Measurements from ENCODE around the gene B9D1. TPM values are rescaled to one million over a fixed set of nuclear protein-coding genes. Genes with fewer than 3 reads are reported as not detected.

B9D1 gene
- total RNA-seq, 2 experiments from 2014 or later, result 7.2 to 7.6 TPM

- no peak for DNase-seq
- ChIA-PET POLR2A (interaction anchor here (0.8 to 2.1 kb wide), 4 partner anchors 8 to 39 kb away, joined by 3 to 14 read pairs (median 6); partner anchors contain the start of genes B9D1 and MFAP4), CTCF (interaction anchor here (0.7 to 2.6 kb wide), 10 partner anchors 15 to 388 kb away, joined by 3 to 82 read pairs (median 4); partner anchors contain the start of gene B9D1)
- Mint-ChIP-seq H3K4me3 (peak within 1 kb of the TSS; percentile 97), H3K27me3 (no peaks in the 10 kb centered on the region), H3K27ac (peak within 1 kb of the TSS; percentile 99), H3K36me3 (peaks cover 18% of the 10 kb centered on the region), H3K9me3 (no peaks in the 10 kb centered on the region), H3K4me1 (ENCODE audit: low read depth) (peaks cover 16% of the 10 kb centered on the region)
- intact Hi-C loops (cut with micrococcal nuclease), result loop anchor here (1.0 to 5.0 kb wide), 3 partner anchors 16 to 269 kb away; partner anchors contain the start of genes ALDH3A2 and B9D1
These were observed 16.2 kb upstream of the B9D1 start, which contains the start of gene MAPK7 for GRCh38 chr17:19378416-19379360. Gene MAPK7 (plus strand): TSS chr17:19378498. CDS start chr17:19378901, 403 bp downstream.

DNA sequence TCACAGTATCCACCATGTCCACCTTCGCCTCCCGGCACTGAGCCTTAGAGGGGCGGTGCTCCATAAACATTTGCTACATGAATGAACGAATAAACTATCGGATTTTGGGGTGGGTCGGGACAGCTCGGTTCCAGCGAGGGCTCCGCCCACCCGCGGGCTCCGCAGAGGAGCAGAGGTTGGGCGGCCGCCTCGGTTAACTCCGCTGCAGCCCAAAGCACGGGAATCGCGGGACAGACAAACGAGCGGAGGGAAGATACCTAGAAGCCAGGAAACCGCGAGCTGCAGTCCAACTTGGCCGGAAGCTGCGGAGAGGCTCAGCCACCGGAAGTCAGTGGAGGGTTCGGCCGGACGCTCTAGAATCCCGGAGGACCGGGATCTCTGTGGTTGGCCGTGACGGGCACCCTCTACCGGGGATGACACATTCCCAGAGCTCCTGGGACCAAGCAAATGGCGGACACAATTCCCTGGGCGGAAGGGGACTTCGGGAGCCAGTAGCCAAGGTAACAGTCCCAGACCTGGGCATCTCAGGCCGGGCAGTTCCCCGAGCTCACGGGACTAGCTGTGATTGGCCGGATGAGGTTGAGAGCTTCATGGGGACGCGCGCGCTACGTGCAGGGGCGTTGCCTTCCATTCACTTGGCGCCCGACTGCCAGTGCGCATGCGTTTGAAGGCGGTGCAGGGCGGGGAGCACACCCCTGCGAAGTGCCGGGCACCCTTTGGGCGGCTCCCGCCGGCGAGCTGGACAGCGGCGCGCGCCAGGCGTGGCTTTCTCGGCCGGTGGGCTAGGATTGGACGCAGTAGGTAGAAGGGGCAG, 15.3 kb upstream of the B9D1 start:
- Mint-ChIP-seq H3K27me3 (no peaks in the 10 kb centered on the region), H3K9me3 (no peaks in the 10 kb centered on the region), H3K27ac (peak overlapping the region; percentile 99), H3K4me1 (ENCODE audit: low read depth) (peaks cover 16% of the 10 kb centered on the region), H3K36me3 (peaks cover 17% of the 10 kb centered on the region), H3K4me3 (peak overlapping the region; percentile 97)
- CTCF ChIA-PET, result interaction anchor here (0.6 to 2.6 kb wide), 13 partner anchors 14 to 389 kb away, joined by 3 to 82 read pairs (median 3); partner anchors contain the start of gene B9D1
- intact Hi-C loops (cut with micrococcal nuclease), result loop anchor here (1.0 to 5.0 kb wide), 3 partner anchors 16 to 269 kb away; partner anchors contain the start of genes ALDH3A2 and B9D1
- POLR2A ChIA-PET, result interaction anchor here (0.7 to 2.1 kb wide), 5 partner anchors 9 to 92 kb away, joined by 3 to 14 read pairs (median 5); partner anchors contain the start of genes B9D1 and MFAP4
- DNase-seq, result peak; percentile 98

- ChIA-PET CTCF (interaction anchor here (1.6 to 2.6 kb wide), 2 partner anchors 13 to 48 kb away, joined by 6 to 82 read pairs; partner anchors contain the start of gene B9D1), POLR2A (interaction anchor here (2.1 kb wide), 1 partner anchor 14 kb away, joined by 14 read pairs; the partner anchor contains the start of gene B9D1)
- intact Hi-C loops (cut with micrococcal nuclease), result loop anchor here (5.0 kb wide), 2 partner anchors 130 to 270 kb away; partner anchors contain the start of gene ALDH3A2
- Mint-ChIP-seq H3K4me1 (ENCODE audit: low read depth) (peaks cover 24% of the 10 kb centered on the region), H3K27ac (peak overlapping the region; percentile 99), H3K4me3 (peak overlapping the region; percentile 97), H3K27me3 (no peaks in the 10 kb centered on the region), H3K36me3 (peaks cover 16% of the 10 kb centered on the region), H3K9me3 (no peaks in the 10 kb centered on the region)
- DNase-seq, result peak; percentile 30
These were observed 14.3 kb upstream of the B9D1 start for GRCh38 chr17:19376811-19377210.

DNA sequence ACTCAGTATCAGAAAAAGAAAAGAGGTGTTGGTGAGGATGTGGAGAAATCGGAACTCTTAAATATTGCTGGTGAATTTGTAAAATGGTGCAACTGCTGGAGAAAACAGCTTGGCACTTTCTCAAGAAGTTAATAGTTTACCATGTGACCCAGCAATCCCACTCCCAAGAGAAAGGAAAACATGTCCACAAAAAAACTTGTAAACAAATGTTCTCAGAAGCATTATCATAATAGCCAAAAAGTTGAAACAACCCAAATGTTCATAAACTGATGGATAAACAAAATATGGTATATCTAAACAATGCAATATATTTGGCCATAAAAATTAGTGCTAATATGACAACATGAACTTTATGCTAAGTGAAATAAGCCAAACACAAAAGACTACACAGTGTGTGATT, 13.2 kb upstream of the B9D1 start:
- ChIA-PET CTCF (no interaction called here), POLR2A (no interaction called here)

GRCh38 chr17:19374136-19374535, 11.6 kb upstream of the B9D1 start:
- H3K4me1 Mint-ChIP-seq (ENCODE audit: low read depth), result peaks cover 47% of the 10 kb centered on the region
- no peaks in the 10 kb centered on the region for H3K27me3 Mint-ChIP-seq
- H3K9me3 Mint-ChIP-seq, result no peaks in the 10 kb centered on the region
- ChIA-PET POLR2A (no interaction called here), CTCF (interaction anchor here (1.9 kb wide), 1 partner anchor 11 kb away, joined by 17 read pairs; the partner anchor contains the start of gene B9D1)
- intact Hi-C loops (cut with micrococcal nuclease), result no loop called here
- DNase-seq, result no peak
- H3K27ac Mint-ChIP-seq, result no peak overlapping the region
- H3K36me3 Mint-ChIP-seq, result peaks cover under 1% of the 10 kb centered on the region
- H3K4me3 Mint-ChIP-seq, result no peak overlapping the region

More for the DNA sequence above, 13.2 kb upstream of the B9D1 start:
- peaks cover 34% of the 10 kb centered on the region for H3K4me1 Mint-ChIP-seq (ENCODE audit: low read depth)
- H3K27me3 Mint-ChIP-seq, result no peaks in the 10 kb centered on the region
- no peaks in the 10 kb centered on the region for H3K9me3 Mint-ChIP-seq
- H3K27ac Mint-ChIP-seq, result no peak overlapping the region
- intact Hi-C loops (cut with micrococcal nuclease), result loop anchor here (5.0 kb wide), 2 partner anchors 132 to 272 kb away; partner anchors contain the start of gene ALDH3A2
- H3K36me3 Mint-ChIP-seq, result peaks cover 8% of the 10 kb centered on the region
- no peak overlapping the region for H3K4me3 Mint-ChIP-seq
- no peak for DNase-seq

DNA sequence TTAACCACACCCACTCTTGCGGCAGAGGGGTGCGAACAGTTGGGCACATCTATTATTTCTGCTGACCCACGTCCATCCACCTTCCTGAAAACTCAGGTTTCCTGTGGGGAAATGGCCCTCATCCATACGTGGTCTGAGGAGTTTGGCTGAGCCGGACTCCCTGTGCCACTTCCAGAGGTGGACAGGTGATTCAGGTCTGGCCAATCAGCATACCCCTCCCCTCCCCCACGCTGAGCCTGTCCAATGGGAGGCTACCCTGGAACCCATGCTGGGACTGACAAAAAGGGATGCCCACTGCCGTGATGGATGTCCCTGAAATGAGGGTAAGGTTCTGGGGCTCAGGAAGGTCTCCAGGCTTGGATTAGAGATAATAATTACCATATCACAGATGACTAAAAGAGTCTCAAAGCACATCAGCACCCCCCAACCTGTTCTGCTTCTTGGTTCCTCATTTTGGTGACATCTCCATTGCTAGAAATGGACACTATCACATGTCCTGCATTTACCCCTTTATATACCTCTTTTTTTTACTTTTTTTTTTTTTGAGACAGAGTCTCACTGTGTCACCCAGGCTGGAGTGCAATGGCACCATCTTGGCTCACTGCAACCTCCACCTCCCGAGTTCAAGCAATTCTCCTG, 10.5 kb upstream of the B9D1 start:
- CTCF ChIA-PET, result no interaction called here
- Mint-ChIP-seq H3K9me3 (no peaks in the 10 kb centered on the region), H3K4me3 (no peak overlapping the region), H3K27ac (no peak overlapping the region), H3K4me1 (ENCODE audit: low read depth) (peaks cover 48% of the 10 kb centered on the region), H3K36me3 (no peaks in the 10 kb centered on the region), H3K27me3 (no peaks in the 10 kb centered on the region)
- intact Hi-C loops (cut with micrococcal nuclease), result no loop called here
- no peak for DNase-seq
- POLR2A ChIA-PET, result no interaction called here

- Mint-ChIP-seq H3K27me3 (no peaks in the 10 kb centered on the region), H3K9me3 (no peaks in the 10 kb centered on the region), H3K4me3 (no peak overlapping the region), H3K36me3 (no peaks in the 10 kb centered on the region), H3K4me1 (ENCODE audit: low read depth) (peaks cover 48% of the 10 kb centered on the region), H3K27ac (no peak overlapping the region)
- POLR2A ChIA-PET, result no interaction called here
- intact Hi-C loops (cut with micrococcal nuclease), result no loop called here
- no peak for DNase-seq
- CTCF ChIA-PET, result interaction anchor here (1.8 kb wide), 1 partner anchor 10 kb away, joined by 9 read pairs; the partner anchor contains the start of gene B9D1
These were observed 9.9 kb upstream of the B9D1 start for GRCh38 chr17:19372439-19372838.

DNA sequence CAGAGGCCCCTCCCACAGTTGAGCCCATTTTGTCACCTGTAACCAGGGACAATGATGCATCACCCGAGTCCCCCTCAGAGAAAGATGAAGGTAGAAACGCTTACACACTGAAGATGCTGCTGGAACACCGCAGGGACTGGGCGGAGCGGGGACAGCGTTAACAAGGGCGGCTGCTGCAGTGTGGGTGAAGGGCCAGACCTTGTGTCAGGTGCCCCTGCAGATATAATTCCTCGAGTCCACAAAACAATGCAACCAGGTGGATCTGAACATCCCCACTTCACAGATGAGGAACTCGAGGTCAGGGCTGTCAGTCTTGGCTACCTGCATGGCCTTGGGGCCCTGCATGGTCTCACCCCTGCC, 9.5 kb upstream of the B9D1 start:
- H3K27ac Mint-ChIP-seq, result no peak overlapping the region
- H3K36me3 Mint-ChIP-seq, result no peaks in the 10 kb centered on the region
- DNase-seq, result no peak
- no peak overlapping the region for H3K4me3 Mint-ChIP-seq
- H3K9me3 Mint-ChIP-seq, result no peaks in the 10 kb centered on the region
- CTCF ChIA-PET, result interaction anchor here (0.7 to 1.8 kb wide), 2 partner anchors 9 to 76 kb away, joined by 4 to 9 read pairs; partner anchors contain the start of gene B9D1
- intact Hi-C loops (cut with micrococcal nuclease), result no loop called here
- H3K4me1 Mint-ChIP-seq (ENCODE audit: low read depth), result peaks cover 46% of the 10 kb centered on the region
- POLR2A ChIA-PET, result no interaction called here
- no peaks in the 10 kb centered on the region for H3K27me3 Mint-ChIP-seq

GRCh38 chr17:19371259-19372010, 8.9 kb upstream of the B9D1 start:
- Mint-ChIP-seq H3K27me3 (no peaks in the 10 kb centered on the region), H3K9me3 (no peaks in the 10 kb centered on the region), H3K27ac (no peak overlapping the region), H3K4me3 (no peak overlapping the region), H3K4me1 (ENCODE audit: low read depth) (peaks cover 43% of the 10 kb centered on the region), H3K36me3 (no peaks in the 10 kb centered on the region)
- DNase-seq, result no peak
- ChIA-PET POLR2A (no interaction called here), CTCF (interaction anchor here (0.7 to 1.8 kb wide), 2 partner anchors 9 to 76 kb away, joined by 4 to 9 read pairs; partner anchors contain the start of gene B9D1)
- intact Hi-C loops (cut with micrococcal nuclease), result no loop called here

DNA sequence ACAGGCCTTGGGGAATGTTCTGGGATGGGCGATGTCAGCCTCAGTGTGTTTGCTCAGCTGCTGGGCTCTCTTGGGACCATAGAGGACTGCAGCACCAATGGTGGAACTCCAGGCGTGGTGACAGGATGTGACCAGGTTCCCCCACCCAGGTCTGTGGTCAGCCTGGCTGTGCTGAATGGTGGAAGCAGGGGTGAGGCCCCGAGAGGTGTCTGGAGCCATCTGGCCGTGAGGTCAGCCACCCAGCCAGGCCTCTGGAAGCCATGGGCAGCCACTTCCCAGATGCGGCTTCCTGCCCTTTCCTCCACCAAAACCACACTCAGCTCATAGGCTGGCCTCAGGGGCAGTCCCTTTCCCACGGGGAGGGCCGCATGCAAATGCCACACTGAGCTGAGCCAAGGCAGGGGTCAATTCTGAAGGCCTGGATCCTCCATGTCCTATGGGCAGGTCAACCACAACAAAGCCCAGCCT, 8.0 kb upstream of the B9D1 start:
- POLR2A ChIA-PET, result no interaction called here
- Mint-ChIP-seq H3K4me3 (no peak overlapping the region), H3K27me3 (no peaks in the 10 kb centered on the region), H3K9me3 (no peaks in the 10 kb centered on the region), H3K4me1 (ENCODE audit: low read depth) (peaks cover 37% of the 10 kb centered on the region), H3K36me3 (no peaks in the 10 kb centered on the region), H3K27ac (peak overlapping the region; percentile 55)
- CTCF ChIA-PET, result interaction anchor here (0.7 to 1.5 kb wide), 2 partner anchors 76 to 407 kb away, joined by 3 read pairs; no protein-coding TSS in a partner anchor
- intact Hi-C loops (cut with micrococcal nuclease), result no loop called here
- peak; percentile 48 for DNase-seq
